GM23248 (cell line): Measurements from ENCODE around the gene XRCC5.

Experiments used
- EZH2 ChIP-seq: fragments of 200-600 bp; sonication (generic); IDR thresholded peaks from 2 replicates; pipeline ENCODE4 v1.6.1; 2018; ENCODE audit warnings: antibody characterized with exemption, mild to moderate bottlenecking; ENCODE audit not compliant: insufficient read depth, poor library complexity, severe bottlenecking
- EZH2phosphoT487 ChIP-seq: fragments of 200-600 bp; sonication (generic); IDR thresholded peaks from 2 replicates; pipeline ENCODE4 v1.6.1; 2018; ENCODE audit warnings: antibody characterized with exemption, moderate library complexity, mild to moderate bottlenecking, low read depth; ENCODE audit not compliant: insufficient read depth

DNA sequence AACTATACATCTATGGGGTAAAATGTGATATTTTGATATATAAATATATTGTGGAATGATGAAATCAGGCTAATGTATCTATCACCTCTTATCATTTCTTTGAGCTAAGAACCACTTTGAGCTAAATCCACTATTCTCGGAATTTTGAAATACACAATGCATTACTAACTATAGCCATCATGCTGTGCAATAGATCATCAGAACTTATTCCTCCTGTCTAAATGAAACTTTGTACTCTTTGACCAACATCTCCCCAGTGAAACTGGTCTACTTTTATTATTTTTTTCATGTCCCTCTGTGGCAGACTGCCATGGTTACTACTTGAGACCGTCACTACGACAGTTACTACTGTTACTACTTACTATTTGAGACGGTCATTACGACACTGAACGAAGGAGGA is 39.0 kb upstream of the XRCC5 start:
- TF ChIP-seq EZH2 (no peak), EZH2phosphoT487 (no peak)
